GM23248 (cell line): ENCODE measurements around the gene SMO. TPM values are rescaled to one million over a fixed set of nuclear protein-coding genes. Genes with fewer than 3 reads are reported as not detected.

ENCODE experiments used
- DNase-seq: peaks from one replicate; pipeline ENCODE4 v3.0.0-alpha.2; 2015
- H2AFZ ChIP-seq: fragments of 200-600 bp; sonication (generic); 2 replicates; pipeline ENCODE4 v1.6.1; 2016; ENCODE audit warnings: antibody characterized with exemption
- H3F3A ChIP-seq: fragments of 200-600 bp; sonication (generic); 2 replicates; pipeline ENCODE4 v1.6.1; 2016; ENCODE audit warnings: mild to moderate bottlenecking, antibody characterized with exemption, mixed run types; ENCODE audit not compliant: insufficient read depth
- H3K27ac ChIP-seq: fragments of 200-600 bp; sonication (generic); 2 replicates; pipeline ENCODE4 v1.5.1; 2016; ENCODE audit warnings: mild to moderate bottlenecking
- H3K27me3 ChIP-seq: fragments of 200-600 bp; sonication (generic); replicated peaks from 2 replicates; pipeline ENCODE4 v1.6.1; 2016; ENCODE audit warnings: mild to moderate bottlenecking; ENCODE audit not compliant: insufficient read depth
- H3K36me3 ChIP-seq: fragments of 200-600 bp; sonication (generic); 2 replicates; pipeline ENCODE4 v1.6.1; 2016; ENCODE audit warnings: low read depth, mild to moderate bottlenecking
- H3K4me1 ChIP-seq: fragments of 200-600 bp; sonication (generic); 2 replicates; pipeline ENCODE4 v1.6.1; 2016; ENCODE audit warnings: mild to moderate bottlenecking; ENCODE audit not compliant: insufficient read depth
- H3K4me2 ChIP-seq: fragments of 200-600 bp; sonication (generic); one replicate; pipeline ENCODE4 v1.6.1; 2016; ENCODE audit warnings: mild to moderate bottlenecking; ENCODE audit not compliant: unreplicated experiment
- H3K4me3 ChIP-seq: fragments of 200-600 bp; sonication (generic); 2 replicates; pipeline ENCODE4 v1.5.1; 2016; ENCODE audit warnings: mild to moderate bottlenecking
- H3K79me2 ChIP-seq: fragments of 200-600 bp; sonication (generic); 2 replicates; pipeline ENCODE4 v1.6.1; 2016; ENCODE audit warnings: mild to moderate bottlenecking; ENCODE audit not compliant: insufficient read depth
- H3K9ac ChIP-seq: fragments of 200-600 bp; sonication (generic); 2 replicates; pipeline ENCODE4 v1.6.1; 2016; ENCODE audit warnings: mild to moderate bottlenecking
- H3K9me2 ChIP-seq: fragments of 200-600 bp; sonication (generic); 2 replicates; pipeline ENCODE4 v1.6.1; 2016; ENCODE audit warnings: mixed run types, mild to moderate bottlenecking, moderate library complexity; ENCODE audit not compliant: insufficient read depth
- H3K9me3 ChIP-seq: fragments of 200-600 bp; sonication (generic); one replicate; pipeline ENCODE4 v1.6.1; 2017; ENCODE audit warnings: low read depth
- H4K20me1 ChIP-seq: fragments of 200-600 bp; sonication (generic); 2 replicates; pipeline ENCODE4 v1.6.0; 2016; ENCODE audit not compliant: insufficient read depth
- EZH2 ChIP-seq: fragments of 200-600 bp; sonication (generic); IDR thresholded peaks from 2 replicates; pipeline ENCODE4 v1.6.1; 2018; ENCODE audit warnings: antibody characterized with exemption, mild to moderate bottlenecking; ENCODE audit not compliant: insufficient read depth, poor library complexity, severe bottlenecking
- EZH2phosphoT487 ChIP-seq: fragments of 200-600 bp; sonication (generic); IDR thresholded peaks from 2 replicates; pipeline ENCODE4 v1.6.1; 2018; ENCODE audit warnings: antibody characterized with exemption, moderate library complexity, mild to moderate bottlenecking, low read depth; ENCODE audit not compliant: insufficient read depth
- WGBS, 2 experiments: methylation state at CpG; one replicate each; pipeline ENCODE4 v1.1.6; 2015 to 2017; ENCODE audit warnings: low lambda C conversion rate in 2 of 2, low coverage in 1 of 2; ENCODE audit errors: missing lambda C conversion rate in 2 of 2; 5-methylcytosine and 5-hydroxymethylcytosine counted together
- in situ Hi-C: fragments of 300-500 bp; cut with MboI; formaldehyde crosslinking; loops from 2 replicates; pipeline ENCODE4 v1.15.0; 2020
- polyA plus RNA-seq: library from polyadenylated mRNA; unstranded; fragments of >200 nt; fragmentation: Nextera tagmentation; extraction: Ambion mirVana; gene quantifications from 2 replicates; pipeline ENCODE4 v1.2.1, GENCODE V29; 2016
- total RNA-seq: library from RNA; depleted of rRNA; stranded (reverse); fragments of >200 nt; shearing (Covaris generic); gene quantifications from 2 replicates; pipeline ENCODE4 v1.2.3, GENCODE V29; 2014

The SMO gene
- total and polyA plus RNA-seq, 2 experiments from 2014 or later: 2.3 to 14.7 TPM

GRCh38 chr7:129210256-129210988 lies 22.0 kb downstream of the SMO start:
- TF ChIP-seq EZH2: no peak
- TF ChIP-seq EZH2phosphoT487: no peak
- DNase-seq: peak; percentile 76
- no peaks in the 10 kb centered on the region for H3K9me3 ChIP-seq
- no peaks in the 10 kb centered on the region for H3K36me3 ChIP-seq
- no peaks in the 10 kb centered on the region for H3K4me1 ChIP-seq
- no peak overlapping the region for H3K4me3 ChIP-seq
- no peaks in the 10 kb centered on the region for H3K79me2 ChIP-seq
- no peaks in the 10 kb centered on the region for H3K27me3 ChIP-seq
- no peaks in the 10 kb centered on the region for H3F3A ChIP-seq
- no peak overlapping the region for H2AFZ ChIP-seq
- no peak overlapping the region for H3K27ac ChIP-seq
- in situ Hi-C loops: loop anchor here (25.0 kb wide), 1 partner anchor 427 kb away; no protein-coding TSS in a partner anchor
- no peaks in the 10 kb centered on the region for H4K20me1 ChIP-seq
- H3K9ac ChIP-seq: no peak overlapping the region
- H3K4me2 ChIP-seq: no peak overlapping the region
- no peaks in the 10 kb centered on the region for H3K9me2 ChIP-seq
- WGBS, 2 experiments: 53 to 54% methylated on average over 16 of the region's 16 CpGs

- H2AFZ ChIP-seq: no peak overlapping the region
- in situ Hi-C loops: loop anchor here (25.0 kb wide), 1 partner anchor 426 kb away; no protein-coding TSS in a partner anchor
- H3K79me2 ChIP-seq: no peaks in the 10 kb centered on the region
- H4K20me1 ChIP-seq: no peaks in the 10 kb centered on the region
- no peaks in the 10 kb centered on the region for H3K27me3 ChIP-seq
- H3K36me3 ChIP-seq: no peaks in the 10 kb centered on the region
- no peaks in the 10 kb centered on the region for H3K9me3 ChIP-seq
- 78 to 84% methylated on average over 14 of the region's 14 CpGs for WGBS, 2 experiments
- H3K4me3 ChIP-seq: no peak overlapping the region
- no peak for DNase-seq
- H3K27ac ChIP-seq: no peak overlapping the region
- no peaks in the 10 kb centered on the region for H3K4me1 ChIP-seq
- TF ChIP-seq EZH2phosphoT487: no peak
- TF ChIP-seq EZH2: no peak
- H3K9me2 ChIP-seq: no peaks in the 10 kb centered on the region
- H3F3A ChIP-seq: no peaks in the 10 kb centered on the region
- H3K9ac ChIP-seq: no peak overlapping the region
- no peak overlapping the region for H3K4me2 ChIP-seq
These were observed 22.5 kb downstream of the SMO start for GRCh38 chr7:129210989-129211312.

- no peaks in the 10 kb centered on the region for H3K79me2 ChIP-seq
- H3K36me3 ChIP-seq: no peaks in the 10 kb centered on the region
- no peak overlapping the region for H3K4me2 ChIP-seq
- no peaks in the 10 kb centered on the region for H3K27me3 ChIP-seq
- in situ Hi-C loops: loop anchor here (25.0 kb wide), 1 partner anchor 425 kb away; no protein-coding TSS in a partner anchor
- H3F3A ChIP-seq: no peaks in the 10 kb centered on the region
- H3K9me2 ChIP-seq: no peaks in the 10 kb centered on the region
- TF ChIP-seq EZH2phosphoT487 (no peak), EZH2 (no peak)
- H3K27ac ChIP-seq: no peak overlapping the region
- no peak overlapping the region for H3K4me3 ChIP-seq
- no peak for DNase-seq
- H2AFZ ChIP-seq: no peak overlapping the region
- no peaks in the 10 kb centered on the region for H3K4me1 ChIP-seq
- 93 to 95% methylated on average over 12 to 14 of the region's 14 CpGs for WGBS, 2 experiments
- no peak overlapping the region for H3K9ac ChIP-seq
- no peaks in the 10 kb centered on the region for H4K20me1 ChIP-seq
- H3K9me3 ChIP-seq: no peaks in the 10 kb centered on the region
These were observed 23.7 kb downstream of the SMO start for GRCh38 chr7:129212126-129212525.

DNA sequence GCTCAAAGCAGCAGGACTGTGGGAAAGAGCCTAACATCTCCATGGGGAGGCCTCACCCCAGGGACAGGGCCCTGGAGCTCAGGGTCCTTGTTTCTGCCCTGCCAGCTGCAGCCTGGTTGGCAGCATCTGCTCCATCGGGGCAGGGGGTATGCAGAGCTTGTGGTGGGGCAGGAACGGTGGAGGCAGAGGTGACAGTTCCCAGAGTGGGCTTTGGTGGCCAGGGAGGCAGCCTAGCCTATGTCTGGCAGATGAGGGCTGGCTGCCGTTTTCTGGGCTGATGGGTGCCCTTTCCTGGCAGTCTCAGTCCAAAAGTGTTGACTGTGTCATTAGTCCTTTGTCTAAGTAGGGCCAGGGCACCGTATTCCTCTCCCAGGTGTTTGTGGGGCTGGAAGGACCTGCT lies 24.2 kb downstream of the SMO start:
- H4K20me1 ChIP-seq: no peaks in the 10 kb centered on the region
- H3K9me2 ChIP-seq: no peaks in the 10 kb centered on the region
- H3K79me2 ChIP-seq: no peaks in the 10 kb centered on the region
- no peaks in the 10 kb centered on the region for H3K9me3 ChIP-seq
- H3K36me3 ChIP-seq: no peaks in the 10 kb centered on the region
- H3K27me3 ChIP-seq: no peaks in the 10 kb centered on the region
- no peak overlapping the region for H3K4me2 ChIP-seq
- in situ Hi-C loops: loop anchor here (25.0 kb wide), 1 partner anchor 425 kb away; no protein-coding TSS in a partner anchor
- H3F3A ChIP-seq: no peaks in the 10 kb centered on the region
- H3K4me1 ChIP-seq: no peaks in the 10 kb centered on the region
- H3K9ac ChIP-seq: no peak overlapping the region
- no peak overlapping the region for H3K4me3 ChIP-seq
- 75 to 78% methylated on average over 4 of the region's 4 CpGs for WGBS, 2 experiments
- DNase-seq: no peak
- H3K27ac ChIP-seq: no peak overlapping the region
- H2AFZ ChIP-seq: no peak overlapping the region
- TF ChIP-seq EZH2 (no peak), EZH2phosphoT487 (no peak)
